ENCODE results near the gene CTNNA3.

- TF ChIP-seq CTCF (conservative IDR thresholded peaks at IDR 0.05 in 1 of 2, IDR thresholded peaks at IDR 0.05 in 1 of 2; ENCODE audit: low read depth in 1 of 2, low read length in 2 of 2) = no peak
- TF ChIP-seq EZH2 (IDR thresholded peaks at IDR 0.05; ENCODE audit: low read length, missing control alignments) = no peak
These were observed 1670.8 kb downstream of the CTNNA3 start for GRCh38 chr10:66025186-66025585.
